22Rv1 (cell line): ENCODE results near the gene NDUFB4.

Source experiments
- CTCF ChIP-seq: fragments of 450-650 bp; IDR thresholded peaks from 2 replicates; pipeline ENCODE4 v1.5.1; 2017; ENCODE audit warnings: mild to moderate bottlenecking
- ZFX ChIP-seq: fragments of 450-650 bp; IDR thresholded peaks from 2 replicates; pipeline ENCODE4 v1.6.1; 2017; ENCODE audit warnings: antibody characterized with exemption, borderline replicate concordance

GRCh38 chr3:120645083-120645845, 49.1 kb downstream of the NDUFB4 start:
- TF ChIP-seq CTCF (no peak), ZFX (no peak)
